Breast epithelium (tissue), 4 donors: ENCODE measurements around the gene GAS5. TPM values are rescaled to one million over a fixed set of nuclear protein-coding genes. Genes with fewer than 3 reads are reported as not detected.

Experiments used
- DNase-seq, 2 donors: peaks; one replicate each; pipeline ENCODE4 v3.0.0-alpha.2; 2019; ENCODE audit warnings: low spot score in 2 of 2
- H3K27ac ChIP-seq, 2 donors: fragments of 200-600 bp; sonication (generic) in 1 of 2; one replicate each; pipeline ENCODE4 v1.5.1; 2016 to 2019; ENCODE audit warnings: mild to moderate bottlenecking in 1 of 2
- H3K27me3 ChIP-seq, 2 donors: fragments of 200-600 bp; sonication (generic) in 1 of 2; one replicate each; pipeline versions ENCODE4 v1.5.1 to v1.6.0; 2017 to 2019; ENCODE audit warnings: control low read depth in 1 of 2, mild to moderate bottlenecking in 1 of 2
- H3K36me3 ChIP-seq: fragments of 200-600 bp; one replicate; pipeline ENCODE4 v1.5.1; 2019
- H3K4me1 ChIP-seq, 2 donors: fragments of 200-600 bp; sonication (generic); one replicate each; pipeline ENCODE4 v1.5.1; 2016 to 2019; ENCODE audit warnings: control low read depth in 1 of 2
- H3K4me3 ChIP-seq, 3 donors: fragments of 200-600 bp; sonication (generic); 1 replicate in 2 of 3; 2 replicates in 1 of 3; pipeline ENCODE4 v1.5.1; 2016 to 2019; ENCODE audit warnings: mild to moderate bottlenecking in 3 of 3, moderate library complexity in 2 of 3
- H3K9me3 ChIP-seq, 2 donors: fragments of 200-600 bp; sonication (generic) in 1 of 2; one replicate each; pipeline ENCODE4 v1.5.1; 2016 to 2019; ENCODE audit warnings: control low read depth in 1 of 2
- CTCF ChIP-seq, 3 donors: fragments of 450-650 bp; IDR thresholded peaks; one replicate each; pipeline ENCODE4 v1.5.1; 2016 to 2017; ENCODE audit warnings: antibody characterized with exemption in 3 of 3, mild to moderate bottlenecking in 3 of 3, moderate library complexity in 3 of 3
- POLR2A ChIP-seq: fragments of 450-650 bp; IDR thresholded peaks from one replicate; pipeline ENCODE4 v1.6.1; 2016; ENCODE audit warnings: antibody characterized with exemption, mild to moderate bottlenecking, moderate library complexity
- POLR2AphosphoS5 ChIP-seq, 3 donors: sonication (generic); formaldehyde crosslinking; IDR thresholded peaks; one replicate each; pipeline ENCODE4 v1.6.1; 2017; ENCODE audit warnings: antibody characterized with exemption in 3 of 3
- intact Hi-C: fragments of 100-400 bp; cut with DNase I; formaldehyde crosslinking; loops from one replicate; pipeline ENCODE4 v1.15.1; 2023; ENCODE audit warnings: low total_unique reads
- total RNA-seq, 3 donors: library from RNA; depleted of rRNA; stranded (reverse); fragments of >200 nt; gene quantifications; one replicate each; pipeline ENCODE4 v1.1.0, GENCODE V29; 2016

GAS5 gene
- total RNA-seq, 3 donors from 2014 or later: 320 to 763 (median 754) TPM

GRCh38 chr1:173856903-173857302 is 10.9 kb downstream of the GAS5 start:
- H3K27ac ChIP-seq: no peak overlapping the region
- no peaks in the 10 kb centered on the region for H3K27me3 ChIP-seq
- H3K36me3 ChIP-seq: peaks cover 3% of the 10 kb centered on the region
- no peaks in the 10 kb centered on the region for H3K4me1 ChIP-seq
- DNase-seq: no peak
- intact Hi-C loops: no loop called here
- TF ChIP-seq POLR2A (no peak), POLR2AphosphoS5 (IDR thresholded peaks at IDR 0.05) (no peak), CTCF (IDR thresholded peaks at IDR 0.05) (no peak)
- H3K4me3 ChIP-seq: no peak overlapping the region
- no peaks in the 10 kb centered on the region for H3K9me3 ChIP-seq

- no peak for DNase-seq
- Histone ChIP-seq H3K4me3 (no peak overlapping the region), H3K27me3 (no peaks in the 10 kb centered on the region), H3K36me3 (peaks cover 3% of the 10 kb centered on the region), H3K27ac (no peak overlapping the region), H3K9me3 (no peaks in the 10 kb centered on the region), H3K4me1 (no peaks in the 10 kb centered on the region)
- TF ChIP-seq CTCF (IDR thresholded peaks at IDR 0.05): no peak
- TF ChIP-seq POLR2AphosphoS5 (IDR thresholded peaks at IDR 0.05): no peak
- no peak for TF ChIP-seq POLR2A
- intact Hi-C loops: no loop called here
Observed at GRCh38 chr1:173856014-173856413, 11.8 kb downstream of the GAS5 start.

- intact Hi-C loops: no loop called here
- peaks cover 3% of the 10 kb centered on the region for H3K36me3 ChIP-seq
- no peak overlapping the region for H3K27ac ChIP-seq
- no peak for TF ChIP-seq CTCF (IDR thresholded peaks at IDR 0.05)
- TF ChIP-seq POLR2AphosphoS5 (IDR thresholded peaks at IDR 0.05): no peak
- TF ChIP-seq POLR2A: no peak
- DNase-seq: no peak
- H3K4me1 ChIP-seq: no peaks in the 10 kb centered on the region
- no peaks in the 10 kb centered on the region for H3K9me3 ChIP-seq
- H3K27me3 ChIP-seq: no peaks in the 10 kb centered on the region
- H3K4me3 ChIP-seq: no peak overlapping the region
Observed at GRCh38 chr1:173853074-173853473, 14.7 kb downstream of the GAS5 start.

GRCh38 chr1:173852105-173852504 is 15.7 kb downstream of the GAS5 start:
- Histone ChIP-seq H3K4me3 (no peak overlapping the region), H3K27me3 (no peaks in the 10 kb centered on the region), H3K9me3 (no peaks in the 10 kb centered on the region), H3K27ac (no peak overlapping the region), H3K4me1 (no peaks in the 10 kb centered on the region), H3K36me3 (peaks cover 3% of the 10 kb centered on the region)
- no peak for TF ChIP-seq CTCF (IDR thresholded peaks at IDR 0.05)
- intact Hi-C loops: no loop called here
- no peak for DNase-seq

- H3K4me3 ChIP-seq: no peak overlapping the region
- H3K27me3 ChIP-seq: no peaks in the 10 kb centered on the region
- no peak overlapping the region for H3K27ac ChIP-seq
- no peak for TF ChIP-seq POLR2AphosphoS5 (IDR thresholded peaks at IDR 0.05)
- TF ChIP-seq CTCF (IDR thresholded peaks at IDR 0.05): no peak
- TF ChIP-seq POLR2A: no peak
- H3K9me3 ChIP-seq: no peaks in the 10 kb centered on the region
- H3K36me3 ChIP-seq: no peaks in the 10 kb centered on the region
- intact Hi-C loops: no loop called here
- H3K4me1 ChIP-seq: no peaks in the 10 kb centered on the region
- no peak for DNase-seq
Observed at GRCh38 chr1:173832748-173833147, 35.0 kb downstream of the GAS5 start.
